HG02678 (cell line): ENCODE measurements around the gene YPEL4.
"Not testable (repeated sequence)": the region's sequence is repeated elsewhere in the genome, so short reads cannot be mapped to it uniquely, and the experiment has no call there.

ENCODE experiments used
- ATAC-seq: cut with Tn5 transposase; IDR thresholded peaks from one replicate; pipeline ENCODE4 v1.9.1; 2021; ENCODE audit warnings: mild to moderate bottlenecking, moderate library complexity; ENCODE audit not compliant: unreplicated experiment

The YPEL4 gene

GRCh38 chr11:57649826-57650738 is at the start of gene YPEL4:
TSS of gene YPEL4 (minus strand) at chr11:57649912. CDS start at chr11:57647107, 2,805 bp downstream.
- no peak for ATAC-seq

- no peak for ATAC-seq
Observed at GRCh38 chr11:57698843-57699365, 49.2 kb upstream of the YPEL4 start.

- ATAC-seq, result not testable (repeated sequence)
Observed at GRCh38 chr11:57690474-57690873, 40.8 kb upstream of the YPEL4 start.

GRCh38 chr11:57681168-57681567 is 31.5 kb upstream of the YPEL4 start:
- no peak for ATAC-seq

- peak; percentile 18 for ATAC-seq
Observed at GRCh38 chr11:57680552-57680874, 30.8 kb upstream of the YPEL4 start.

GRCh38 chr11:57679396-57679795 is 29.7 kb upstream of the YPEL4 start:
- ATAC-seq, result no peak

- ATAC-seq, result no peak
Observed at GRCh38 chr11:57675176-57675941, 25.6 kb upstream of the YPEL4 start.

GRCh38 chr11:57674251-57674650 is 24.5 kb upstream of the YPEL4 start:
- no peak for ATAC-seq

- peak; percentile 15 for ATAC-seq
Observed at GRCh38 chr11:57668434-57668782, 18.7 kb upstream of the YPEL4 start.

GRCh38 chr11:57667736-57668433 is 18.2 kb upstream of the YPEL4 start, which contains the start of gene ZDHHC5:
TSS of gene ZDHHC5 (plus strand) at chr11:57668114. CDS start at chr11:57673091, 4,977 bp downstream.
- peak; percentile 81 for ATAC-seq

- ATAC-seq, result peak; percentile 68
Observed at GRCh38 chr11:57667117-57667735, 17.5 kb upstream of the YPEL4 start.

- ATAC-seq, result no peak
Observed at GRCh38 chr11:57663975-57664374, 14.3 kb upstream of the YPEL4 start.

- ATAC-seq, result no peak
Observed at GRCh38 chr11:57662893-57663292, 13.2 kb upstream of the YPEL4 start.

GRCh38 chr11:57659669-57660068 is 10.0 kb upstream of the YPEL4 start:
- ATAC-seq, result no peak

- no peak for ATAC-seq
Observed at GRCh38 chr11:57658023-57658361, 8.3 kb upstream of the YPEL4 start.

- peak; percentile 99 for ATAC-seq
Observed at GRCh38 chr11:57657194-57658022, 7.7 kb upstream of the YPEL4 start, which contains the start of gene CLP1. TSS of gene CLP1 (plus strand) at chr11:57657762. CDS start at chr11:57659477, 1,715 bp downstream.

GRCh38 chr11:57656885-57657193 is 7.1 kb upstream of the YPEL4 start:
- no peak for ATAC-seq

GRCh38 chr11:57653163-57653562 is 3.5 kb upstream of the YPEL4 start:
- no peak for ATAC-seq

GRCh38 chr11:57652662-57653061 is 3.0 kb upstream of the YPEL4 start:
- ATAC-seq, result no peak

- not testable (repeated sequence) for ATAC-seq
Observed at GRCh38 chr11:57652230-57652629, 2.5 kb upstream of the YPEL4 start.
